Right hindlimb (tissue), 1 donor: Measurements from ENCODE around the gene C1orf116.

Source experiments
- DNase-seq: peaks from one replicate; pipeline ENCODE4 v3.0.0-alpha.2; 2018

The C1orf116 gene

DNA sequence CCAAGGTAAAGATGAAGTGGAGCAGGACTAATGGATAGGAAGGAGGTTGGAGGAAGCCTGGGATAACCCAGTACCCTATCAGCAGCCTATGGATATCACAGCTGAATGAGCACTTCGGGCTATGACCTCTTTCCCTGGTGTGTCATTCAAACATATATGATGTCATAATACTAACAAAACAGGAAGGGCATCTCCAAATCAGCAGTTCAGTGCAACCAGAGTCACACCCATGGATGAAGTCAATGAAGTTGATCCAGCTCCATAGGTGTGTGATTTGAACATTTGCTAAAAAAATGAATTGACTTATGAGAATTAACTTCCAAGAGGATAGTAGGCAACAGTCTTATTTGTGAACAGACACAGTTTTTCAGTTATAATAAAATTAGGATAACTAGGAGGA lies 1.7 kb upstream of the C1orf116 start:
- no peak for DNase-seq

- DNase-seq: no peak
Observed at GRCh38 chr1:207033302-207033701, 746 bp upstream of the C1orf116 start.

DNA sequence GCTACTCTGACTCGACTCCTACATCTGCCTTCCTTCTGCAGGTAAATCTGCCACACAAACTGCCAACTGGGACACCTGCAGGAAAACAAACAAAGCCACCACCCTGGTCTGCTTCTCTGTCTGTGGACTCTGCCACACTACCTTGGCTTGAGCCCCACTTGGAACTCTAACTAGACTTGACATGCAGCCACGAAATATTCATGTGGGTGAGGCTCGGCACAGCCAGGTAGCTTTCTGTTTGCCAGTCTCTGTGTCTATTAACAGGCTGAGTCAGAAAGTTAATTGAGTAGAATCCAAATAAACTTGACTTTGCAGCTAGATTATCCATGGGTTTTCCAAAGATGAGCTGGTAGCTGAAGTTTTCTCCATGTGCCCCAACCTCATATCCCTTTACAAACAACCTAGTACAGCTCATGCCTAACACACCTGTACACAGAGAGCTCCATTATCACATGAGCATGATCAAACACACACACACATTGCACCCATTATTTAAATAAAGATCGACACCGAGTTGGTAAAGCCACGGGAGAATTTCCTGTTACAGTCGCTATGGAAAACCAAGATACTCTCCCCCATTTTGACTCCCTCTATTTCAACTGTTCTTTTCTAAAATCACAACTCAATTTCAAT lies 808 bp downstream of the C1orf116 start:
- no peak for DNase-seq

DNA sequence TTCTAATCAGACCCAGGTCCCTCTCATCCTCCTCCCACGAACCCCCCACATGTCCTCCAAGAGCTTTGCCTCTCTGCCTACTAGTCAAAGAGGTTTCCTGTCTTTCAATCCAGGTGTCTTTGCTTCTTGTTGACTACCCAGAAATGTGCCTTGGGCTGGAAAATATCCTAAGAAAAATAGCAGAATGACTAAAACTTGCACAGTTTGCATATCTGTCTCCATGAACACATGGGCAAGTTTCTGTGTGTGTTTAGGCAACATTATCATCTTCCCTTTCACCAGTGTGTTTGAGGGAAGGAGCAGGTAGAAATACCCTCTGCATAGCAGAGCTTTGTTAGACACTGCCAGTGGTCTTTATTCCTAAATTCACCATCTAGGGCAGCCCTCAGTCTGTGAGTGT lies 1.5 kb downstream of the C1orf116 start:
- no peak for DNase-seq

DNA sequence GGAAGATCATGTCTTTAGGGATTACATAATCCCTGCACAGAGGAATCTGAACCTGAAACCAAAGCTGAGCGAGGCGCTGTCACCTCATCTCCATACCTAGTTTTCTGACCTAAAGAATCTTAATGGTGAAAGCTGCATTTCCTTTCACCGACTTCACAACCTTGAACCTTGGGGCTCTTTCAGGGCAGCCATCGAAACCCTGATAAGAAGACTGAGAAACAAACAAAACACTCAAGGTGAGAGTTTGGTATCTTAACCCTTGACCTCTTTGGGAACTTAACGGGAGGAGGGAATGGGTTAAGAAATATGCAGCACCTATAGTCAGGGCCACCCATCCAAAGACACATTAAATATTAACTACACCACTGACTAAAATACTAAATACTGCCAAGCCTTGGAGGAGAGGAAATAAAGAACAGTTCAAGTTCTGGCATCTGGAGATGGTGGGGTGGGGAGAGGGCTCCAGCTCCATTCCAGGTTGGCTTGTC lies 2.0 kb downstream of the C1orf116 start:
- no peak for DNase-seq

- DNase-seq: no peak
Observed at GRCh38 chr1:207029701-207030521, 2.6 kb downstream of the C1orf116 start.

GRCh38 chr1:207028884-207029650 lies 3.5 kb downstream of the C1orf116 start:
- DNase-seq: no peak

- DNase-seq: no peak
Observed at GRCh38 chr1:207027921-207028320, 4.6 kb downstream of the C1orf116 start.

DNA sequence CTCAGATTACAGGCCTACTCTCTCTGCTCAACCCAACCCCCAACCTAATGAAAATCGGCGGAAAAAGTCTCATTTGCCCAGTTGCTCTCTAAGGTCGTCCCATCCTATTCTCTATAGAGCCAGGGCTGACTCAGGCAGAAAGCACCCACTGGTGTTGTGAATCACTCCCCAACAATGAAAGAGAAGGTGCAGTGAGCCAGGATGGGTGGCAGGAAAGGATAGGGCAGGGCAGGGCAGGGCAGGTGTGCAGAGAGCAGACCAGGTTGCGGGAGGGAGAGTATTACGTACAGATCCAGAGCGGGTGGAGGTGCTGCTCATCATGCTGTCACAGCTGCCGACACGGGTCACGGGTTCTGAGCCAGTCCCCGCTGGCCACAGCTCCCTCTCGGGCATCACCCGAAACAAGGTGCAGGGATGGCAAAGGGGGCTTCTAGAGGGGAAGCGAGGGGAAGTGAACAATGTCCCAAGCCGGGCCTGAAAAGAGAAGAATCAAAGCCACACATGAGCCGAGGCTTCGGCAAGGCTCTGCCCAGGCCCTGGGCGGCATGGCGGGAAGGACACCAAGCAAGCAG lies 5.3 kb downstream of the C1orf116 start:
- DNase-seq: no peak

DNA sequence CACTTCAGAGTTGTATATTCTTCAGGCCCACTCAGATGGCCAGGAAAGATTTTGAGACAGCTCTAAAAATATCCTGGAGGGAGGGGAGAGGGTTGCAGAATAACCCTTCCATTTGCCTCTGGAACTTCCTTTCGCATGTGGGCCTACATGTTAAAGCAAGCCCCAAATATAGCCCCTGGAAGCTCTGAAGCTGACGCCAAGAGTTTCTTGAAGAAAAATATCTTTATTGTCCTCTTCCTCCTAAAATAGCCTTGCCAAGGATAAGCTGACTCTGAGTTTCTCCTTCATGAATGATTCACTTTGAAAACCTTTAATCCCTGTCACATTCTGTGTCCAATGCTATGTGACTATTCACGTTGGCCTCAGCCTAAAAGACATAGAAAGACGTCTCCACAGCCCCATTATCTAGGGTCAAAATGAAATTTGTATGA lies 6.4 kb downstream of the C1orf116 start:
- no peak for DNase-seq

DNA sequence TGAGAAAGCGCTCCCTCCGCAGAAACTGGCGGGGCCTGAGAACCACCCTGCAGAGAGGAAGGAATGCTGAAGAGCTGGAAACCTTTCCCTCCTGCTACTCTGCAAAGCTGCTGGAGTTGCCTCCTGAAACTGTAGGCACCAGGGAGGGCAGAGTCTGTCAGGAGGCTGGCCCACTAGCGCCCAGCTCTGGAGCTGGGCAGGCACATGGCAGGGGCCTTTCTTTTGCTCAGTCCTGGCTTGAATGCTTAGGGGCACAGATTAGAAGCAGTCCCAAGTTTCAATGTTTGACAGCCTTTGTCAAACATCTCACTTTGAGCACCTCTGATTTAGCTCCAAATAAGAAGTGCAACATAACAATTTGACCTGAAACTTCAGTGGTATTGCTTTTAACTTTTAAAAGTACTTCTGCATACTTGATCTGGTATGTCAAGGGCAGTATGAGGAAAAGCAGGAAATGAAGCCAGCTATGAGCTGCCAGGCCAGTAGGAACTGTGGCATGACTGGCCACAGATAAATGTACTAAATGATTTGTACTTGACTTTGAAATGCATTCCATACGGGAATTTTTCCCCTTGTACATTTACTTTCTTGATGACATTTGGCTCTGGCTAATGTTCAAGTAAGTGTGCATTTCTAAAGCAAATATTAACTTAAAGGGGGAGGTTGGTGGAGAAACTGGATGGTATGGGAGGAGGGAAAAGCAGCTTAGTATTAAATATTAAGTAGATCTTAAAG lies 7.2 kb downstream of the C1orf116 start:
- DNase-seq: no peak

DNA sequence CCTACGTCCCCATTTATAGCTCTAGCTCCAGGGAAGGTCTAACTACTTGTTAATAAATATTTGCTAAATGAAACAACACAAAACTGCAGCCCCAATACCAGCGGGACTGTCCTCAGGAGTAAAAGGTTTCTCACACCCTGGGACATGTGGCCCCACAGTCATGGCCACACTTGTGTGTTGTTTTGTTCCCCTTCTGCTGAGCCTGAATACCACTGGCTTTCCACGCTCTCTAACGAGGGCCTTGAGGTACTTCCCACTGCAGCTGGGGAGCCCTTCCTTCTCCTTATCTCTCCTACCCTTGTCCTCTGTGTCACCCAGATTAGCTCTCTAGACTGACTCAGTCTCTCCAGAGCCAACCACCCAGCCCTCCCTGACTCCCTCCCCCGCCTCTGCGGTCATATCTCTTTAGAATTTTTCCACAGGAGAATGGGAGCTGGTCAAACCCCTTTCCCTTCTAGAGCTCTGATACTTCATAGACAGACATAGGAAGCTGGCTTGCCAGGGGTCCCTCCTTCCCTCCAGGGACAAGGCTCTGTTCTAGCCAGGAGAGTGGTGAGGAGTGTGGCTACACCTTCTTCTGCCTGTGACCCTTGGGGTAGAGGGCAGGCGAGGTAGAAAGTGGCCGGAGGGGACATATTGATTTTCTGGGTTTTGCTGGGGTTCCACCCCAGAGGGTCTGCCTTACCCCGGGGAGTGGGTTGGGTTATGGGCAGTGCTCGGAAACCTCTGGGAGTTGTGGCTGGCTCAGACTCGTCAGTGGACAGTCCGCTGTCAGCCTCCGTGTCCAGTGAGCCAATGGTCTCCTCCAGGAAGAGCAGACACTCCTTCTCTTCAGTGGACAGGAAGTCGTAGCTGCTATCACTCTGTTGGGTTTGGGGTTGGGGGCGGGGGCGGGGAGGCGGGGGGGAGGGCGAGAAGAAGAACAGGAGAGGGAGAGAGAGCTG lies 8.1 kb downstream of the C1orf116 start:
- no peak for DNase-seq

DNA sequence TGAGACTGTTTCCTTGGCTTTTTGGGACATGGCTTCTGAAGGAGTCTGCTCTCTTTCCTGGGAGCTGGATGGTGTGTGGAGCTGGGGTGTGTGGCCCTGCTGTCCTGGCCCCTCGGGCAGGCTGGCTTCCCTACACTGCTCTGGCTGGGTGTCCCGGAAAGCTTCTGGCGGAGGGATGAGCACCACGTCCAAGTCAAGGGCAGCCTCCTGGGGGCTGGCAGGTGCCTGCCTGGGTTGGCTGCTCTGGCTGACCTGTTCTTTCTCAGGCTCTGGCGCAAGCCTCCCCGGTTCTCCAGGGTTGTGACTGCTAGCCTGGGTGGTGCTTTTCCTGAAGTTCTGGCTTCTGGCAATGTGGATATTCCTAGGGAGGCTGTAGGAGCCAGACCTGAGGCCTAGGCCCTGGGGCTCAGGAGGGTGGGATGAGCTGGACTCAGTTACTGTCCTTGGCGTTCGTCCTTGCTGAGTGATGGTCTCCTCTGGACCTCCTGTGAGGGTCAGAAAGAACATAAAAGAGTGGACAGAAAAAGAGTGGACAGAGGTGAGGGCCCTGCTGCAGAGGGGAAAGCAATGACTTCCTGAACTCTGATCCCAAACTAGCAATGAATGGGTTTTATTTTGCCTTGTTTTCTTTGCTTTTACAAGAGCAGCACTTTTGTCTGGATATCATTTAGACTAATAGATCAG lies 9.4 kb downstream of the C1orf116 start:
- DNase-seq: no peak

DNA sequence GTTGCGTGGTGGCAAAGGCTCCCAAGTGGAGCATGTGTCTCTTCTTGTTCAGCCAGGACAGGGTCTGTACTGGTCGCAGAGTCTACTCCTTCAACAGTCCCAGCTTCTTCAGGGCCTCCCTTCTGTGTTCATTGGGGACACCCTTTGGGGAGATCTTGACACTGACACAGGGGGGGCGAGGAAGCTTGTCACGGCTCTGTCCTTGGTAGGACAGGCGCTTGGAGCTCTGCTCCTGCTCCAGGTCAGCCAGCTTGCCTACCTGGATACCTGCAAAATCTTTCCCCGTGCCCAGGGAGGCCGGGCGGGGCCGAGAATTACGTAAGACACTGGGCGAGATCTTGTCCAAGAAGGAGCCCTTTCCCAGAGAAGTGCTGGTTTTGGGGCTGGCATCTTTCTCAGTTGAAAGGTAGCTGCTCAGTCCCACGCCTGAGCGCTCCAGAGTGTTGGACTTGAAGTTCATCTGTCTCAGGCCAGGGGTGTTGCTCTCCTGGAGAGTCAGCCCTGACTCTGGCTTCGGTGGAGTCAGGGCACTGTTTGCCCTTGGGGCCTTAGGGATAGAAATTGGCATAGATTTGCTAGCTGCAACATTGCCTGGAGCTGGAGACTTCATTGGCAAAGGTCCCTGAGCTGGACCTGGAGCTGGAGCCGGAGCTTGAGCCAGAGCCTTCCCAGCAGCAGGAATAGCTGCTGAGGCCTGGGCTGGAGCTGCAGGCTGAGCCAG lies 10.5 kb downstream of the C1orf116 start:
- DNase-seq: no peak

- no peak for DNase-seq
Observed at GRCh38 chr1:207021139-207021861, 11.3 kb downstream of the C1orf116 start.

DNA sequence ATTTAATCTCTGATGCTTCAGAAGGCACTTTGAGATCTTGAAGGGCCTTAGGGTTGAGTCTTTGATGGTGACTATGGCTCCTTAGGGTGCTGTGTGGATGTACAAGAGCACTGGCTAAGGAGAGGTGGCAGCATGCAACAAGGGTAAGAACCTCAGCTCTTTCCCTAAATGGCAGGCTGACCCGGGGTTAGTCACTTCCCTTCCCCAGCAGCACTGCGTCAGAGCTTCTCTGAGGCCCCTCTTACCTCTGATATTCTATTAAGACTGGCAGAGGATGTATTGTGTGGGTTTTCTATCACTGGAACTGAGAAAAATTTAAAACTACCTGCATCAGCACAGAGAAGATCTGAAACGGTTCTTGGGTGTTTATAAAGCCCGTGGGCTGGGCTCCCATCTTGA lies 11.8 kb downstream of the C1orf116 start:
- DNase-seq: no peak

GRCh38 chr1:207020065-207020708 lies 12.4 kb downstream of the C1orf116 start:
- no peak for DNase-seq

DNA sequence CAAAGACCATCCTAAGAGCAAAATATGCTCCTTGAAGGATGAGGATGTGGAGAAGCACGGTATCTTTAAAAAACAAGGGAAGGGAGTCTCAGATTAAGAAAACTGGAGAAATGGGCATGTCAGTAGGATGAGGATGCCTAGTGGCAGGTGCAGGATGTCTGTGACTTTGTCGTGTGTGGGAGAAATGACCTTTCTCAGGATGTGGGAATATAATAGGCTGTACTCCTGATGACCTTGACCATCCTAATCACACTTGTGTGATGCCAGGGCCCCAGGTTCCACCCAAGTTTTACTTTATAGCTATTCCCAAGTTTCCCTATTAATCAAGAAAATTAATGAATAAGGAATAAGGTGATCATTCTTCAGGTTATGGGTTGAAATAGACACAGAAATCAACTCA lies 12.9 kb downstream of the C1orf116 start:
- no peak for DNase-seq

GRCh38 chr1:207019161-207019560 lies 13.4 kb downstream of the C1orf116 start:
- no peak for DNase-seq
